Stimulated activated CD4-positive, alpha-beta T cell treated with anti-CD3 and anti-CD28 coated beads, Interleukin-4, amount 100 ng/mL, for 4 hours (primary cell): ENCODE results near the gene LRMDA.
"Not testable (repeated sequence)": the region's sequence is repeated elsewhere in the genome, so short reads cannot be mapped to it uniquely, and the experiment has no call there.

ENCODE experiments used
- DNase-seq, 2 experiments: peaks; one replicate each; pipeline ENCODE4 v3.0.0-alpha.2; 2020

LRMDA gene

GRCh38 chr10:75761289-75761688 is 329.9 kb downstream of the LRMDA start:
- no peak for DNase-seq

GRCh38 chr10:75762431-75762802 is 331.0 kb downstream of the LRMDA start:
- DNase-seq = no peak

- no peak for DNase-seq
Measured at GRCh38 chr10:75763652-75764051, 332.2 kb downstream of the LRMDA start.

- DNase-seq = no peak
Measured at GRCh38 chr10:75764974-75765788, 333.8 kb downstream of the LRMDA start.

- DNase-seq = no peak
Measured at GRCh38 chr10:75765789-75766096, 334.3 kb downstream of the LRMDA start.

- no peak for DNase-seq
Measured at GRCh38 chr10:75766106-75766505, 334.7 kb downstream of the LRMDA start.

GRCh38 chr10:75766752-75767151 is 335.3 kb downstream of the LRMDA start:
- DNase-seq = not testable (repeated sequence)

- no peak for DNase-seq
Measured at GRCh38 chr10:75770626-75771081, 339.2 kb downstream of the LRMDA start.

GRCh38 chr10:75771606-75772005 is 340.2 kb downstream of the LRMDA start:
- no peak for DNase-seq

GRCh38 chr10:75772153-75772887 is 340.9 kb downstream of the LRMDA start:
- no peak for DNase-seq

GRCh38 chr10:75773231-75773780 is 341.9 kb downstream of the LRMDA start:
- DNase-seq = no peak

GRCh38 chr10:75773813-75774782 is 342.7 kb downstream of the LRMDA start:
- no peak for DNase-seq

- no peak for DNase-seq
Measured at GRCh38 chr10:75774783-75775490, 343.5 kb downstream of the LRMDA start.

- DNase-seq = no peak
Measured at GRCh38 chr10:75776738-75777504, 345.5 kb downstream of the LRMDA start.

GRCh38 chr10:75778665-75779064 is 347.2 kb downstream of the LRMDA start:
- DNase-seq = no peak

- no peak for DNase-seq
Measured at GRCh38 chr10:75779276-75779675, 347.9 kb downstream of the LRMDA start.

GRCh38 chr10:75782463-75783248 is 351.2 kb downstream of the LRMDA start:
- DNase-seq = no peak

- DNase-seq = no peak
Measured at GRCh38 chr10:75788394-75789205, 357.2 kb downstream of the LRMDA start.

GRCh38 chr10:75793848-75794247 is 362.4 kb downstream of the LRMDA start:
- no peak for DNase-seq

- DNase-seq = no peak
Measured at GRCh38 chr10:75801121-75801520, 369.7 kb downstream of the LRMDA start.
